HL-60 (cell line): ENCODE data around the gene BCL10.

Experiments used
- CTCF ChIP-seq: IDR thresholded peaks from one replicate; pipeline ENCODE4 v1.5.1; 2011; ENCODE audit warnings: low read length, control low read depth, inconsistent platforms; ENCODE audit not compliant: insufficient read depth
- GABPA ChIP-seq: IDR thresholded peaks from 2 replicates; pipeline ENCODE4 v1.6.1; 2012; ENCODE audit warnings: low read depth
- POLR2AphosphoS5 ChIP-seq: IDR thresholded peaks from 2 replicates; pipeline ENCODE4 v1.6.1; 2012; ENCODE audit warnings: low read depth
- SPI1 ChIP-seq: IDR thresholded peaks from 2 replicates; pipeline ENCODE4 v1.6.1; 2012; ENCODE audit warnings: low read depth, mild to moderate bottlenecking, borderline replicate concordance
- TF ChIP-seq, protein P1 (sequence below): IDR thresholded peaks from 2 replicates; pipeline ENCODE4 v1.6.1; 2012; ENCODE audit warnings: low read depth; ENCODE audit not compliant: insufficient replicate concordance

DNA sequence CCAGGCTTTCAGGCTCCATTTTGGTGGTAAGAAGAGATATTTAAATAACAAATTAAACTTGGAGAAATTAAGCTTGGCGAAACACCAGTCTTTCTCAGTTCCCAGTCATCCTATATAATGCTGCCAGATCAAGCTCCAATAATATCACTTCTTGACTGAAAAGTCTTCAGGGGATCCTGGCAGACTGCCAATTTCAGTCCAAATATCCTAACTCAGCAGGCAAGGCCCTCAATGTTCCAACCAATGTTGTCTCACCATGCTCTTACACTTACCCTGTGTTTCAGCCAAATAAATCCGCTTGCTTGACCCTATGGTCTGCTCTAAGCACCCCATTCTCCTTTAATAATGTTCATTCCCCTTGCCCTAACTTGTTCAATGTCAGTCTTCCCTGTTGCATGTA is 39.9 kb upstream of the BCL10 start:
- TF ChIP-seq CTCF = no peak
- no peak for TF ChIP-seq SPI1
- no peak for TF ChIP-seq POLR2AphosphoS5
- TF ChIP-seq, protein P1, sequence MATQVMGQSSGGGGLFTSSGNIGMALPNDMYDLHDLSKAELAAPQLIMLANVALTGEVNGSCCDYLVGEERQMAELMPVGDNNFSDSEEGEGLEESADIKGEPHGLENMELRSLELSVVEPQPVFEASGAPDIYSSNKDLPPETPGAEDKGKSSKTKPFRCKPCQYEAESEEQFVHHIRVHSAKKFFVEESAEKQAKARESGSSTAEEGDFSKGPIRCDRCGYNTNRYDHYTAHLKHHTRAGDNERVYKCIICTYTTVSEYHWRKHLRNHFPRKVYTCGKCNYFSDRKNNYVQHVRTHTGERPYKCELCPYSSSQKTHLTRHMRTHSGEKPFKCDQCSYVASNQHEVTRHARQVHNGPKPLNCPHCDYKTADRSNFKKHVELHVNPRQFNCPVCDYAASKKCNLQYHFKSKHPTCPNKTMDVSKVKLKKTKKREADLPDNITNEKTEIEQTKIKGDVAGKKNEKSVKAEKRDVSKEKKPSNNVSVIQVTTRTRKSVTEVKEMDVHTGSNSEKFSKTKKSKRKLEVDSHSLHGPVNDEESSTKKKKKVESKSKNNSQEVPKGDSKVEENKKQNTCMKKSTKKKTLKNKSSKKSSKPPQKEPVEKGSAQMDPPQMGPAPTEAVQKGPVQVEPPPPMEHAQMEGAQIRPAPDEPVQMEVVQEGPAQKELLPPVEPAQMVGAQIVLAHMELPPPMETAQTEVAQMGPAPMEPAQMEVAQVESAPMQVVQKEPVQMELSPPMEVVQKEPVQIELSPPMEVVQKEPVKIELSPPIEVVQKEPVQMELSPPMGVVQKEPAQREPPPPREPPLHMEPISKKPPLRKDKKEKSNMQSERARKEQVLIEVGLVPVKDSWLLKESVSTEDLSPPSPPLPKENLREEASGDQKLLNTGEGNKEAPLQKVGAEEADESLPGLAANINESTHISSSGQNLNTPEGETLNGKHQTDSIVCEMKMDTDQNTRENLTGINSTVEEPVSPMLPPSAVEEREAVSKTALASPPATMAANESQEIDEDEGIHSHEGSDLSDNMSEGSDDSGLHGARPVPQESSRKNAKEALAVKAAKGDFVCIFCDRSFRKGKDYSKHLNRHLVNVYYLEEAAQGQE = no peak
- TF ChIP-seq GABPA = no peak
